Measurements from ENCODE around the gene SPRR1B.
"Not testable (repeated sequence)": the region's sequence is repeated elsewhere in the genome, so short reads cannot be mapped to it uniquely, and the experiment has no call there.

- TF ChIP-seq EP300, POLR2A, POLR2AphosphoS5 (IDR thresholded peaks at IDR 0.05): not testable (repeated sequence)
- TF ChIP-seq, protein P1, sequence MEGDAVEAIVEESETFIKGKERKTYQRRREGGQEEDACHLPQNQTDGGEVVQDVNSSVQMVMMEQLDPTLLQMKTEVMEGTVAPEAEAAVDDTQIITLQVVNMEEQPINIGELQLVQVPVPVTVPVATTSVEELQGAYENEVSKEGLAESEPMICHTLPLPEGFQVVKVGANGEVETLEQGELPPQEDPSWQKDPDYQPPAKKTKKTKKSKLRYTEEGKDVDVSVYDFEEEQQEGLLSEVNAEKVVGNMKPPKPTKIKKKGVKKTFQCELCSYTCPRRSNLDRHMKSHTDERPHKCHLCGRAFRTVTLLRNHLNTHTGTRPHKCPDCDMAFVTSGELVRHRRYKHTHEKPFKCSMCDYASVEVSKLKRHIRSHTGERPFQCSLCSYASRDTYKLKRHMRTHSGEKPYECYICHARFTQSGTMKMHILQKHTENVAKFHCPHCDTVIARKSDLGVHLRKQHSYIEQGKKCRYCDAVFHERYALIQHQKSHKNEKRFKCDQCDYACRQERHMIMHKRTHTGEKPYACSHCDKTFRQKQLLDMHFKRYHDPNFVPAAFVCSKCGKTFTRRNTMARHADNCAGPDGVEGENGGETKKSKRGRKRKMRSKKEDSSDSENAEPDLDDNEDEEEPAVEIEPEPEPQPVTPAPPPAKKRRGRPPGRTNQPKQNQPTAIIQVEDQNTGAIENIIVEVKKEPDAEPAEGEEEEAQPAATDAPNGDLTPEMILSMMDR (IDR thresholded peaks at IDR 0.05) = not testable (repeated sequence)
These were observed 19.7 kb upstream of the SPRR1B start for GRCh38 chr1:153011235-153011758.

Data from suprapubic skin (tissue), 4 donors.